Middle frontal gyrus (tissue), 1 donor: ENCODE results near the gene ZDHHC12.
A peak's percentile ranks its signal among the peaks of the same experiment; 100 is the strongest.

Experiments used
- DNase-seq: peaks from one replicate; pipeline ENCODE4 v3.0.0-alpha.2; 2015; ENCODE audit warnings: low spot score; ENCODE audit errors: extremely low spot score

ZDHHC12 gene

DNA sequence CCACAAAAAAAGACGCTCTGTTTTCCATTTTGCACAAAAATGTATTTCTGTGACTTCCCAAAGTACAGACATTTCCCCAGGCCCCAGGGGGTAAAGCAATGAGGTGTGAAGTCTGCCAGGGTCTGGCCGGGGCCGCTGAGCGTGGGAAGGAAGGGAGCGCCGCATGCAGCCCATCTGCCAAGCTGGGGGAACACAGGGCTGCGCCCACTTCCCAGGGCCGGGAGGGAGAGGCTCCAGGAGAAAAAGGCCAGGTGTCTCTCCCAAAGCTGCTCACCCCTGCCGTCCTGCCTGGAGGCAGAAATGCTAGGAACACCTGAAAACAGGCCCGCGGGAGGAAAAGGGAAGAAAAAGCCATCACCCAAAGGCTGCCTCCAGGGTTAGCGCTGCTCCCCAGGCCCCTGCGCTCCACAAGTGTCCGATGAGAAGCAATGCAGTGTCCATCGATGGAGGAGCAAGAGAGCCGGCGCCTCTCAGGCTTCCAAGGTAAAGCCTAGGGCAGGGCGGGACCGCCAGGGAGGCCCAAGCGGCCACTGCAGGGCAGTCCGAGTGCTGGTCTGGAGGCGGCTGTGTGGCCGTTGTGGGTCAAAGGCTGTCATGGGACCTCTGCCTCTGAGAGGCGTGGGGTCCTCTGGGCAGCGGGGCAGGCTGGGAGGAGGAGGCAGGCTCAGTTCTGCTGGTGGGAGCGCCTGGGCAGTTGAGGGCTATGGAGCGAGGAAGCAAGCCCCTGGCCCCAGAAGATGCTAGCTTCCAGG lies 6.0 kb upstream of the ZDHHC12 start:
- no peak for DNase-seq

DNA sequence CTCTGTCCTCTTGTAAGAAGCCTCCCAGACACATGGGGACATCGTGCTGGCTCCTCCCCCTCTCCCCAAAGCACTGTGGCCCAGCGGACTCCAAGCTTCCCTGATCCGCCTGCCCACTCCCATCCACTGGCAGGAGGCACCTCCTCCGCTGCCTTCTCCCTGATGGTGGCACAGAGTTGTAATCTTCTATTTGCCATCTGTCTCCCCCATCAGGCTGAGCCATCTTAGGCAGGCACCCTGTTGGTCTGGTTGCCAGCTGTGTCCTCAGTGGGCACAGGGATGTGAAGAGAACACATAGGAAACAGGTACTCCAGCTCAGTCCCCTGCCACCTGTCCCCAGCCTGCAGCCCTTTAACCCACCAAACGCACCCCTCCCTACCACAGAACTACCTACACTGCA lies 5.4 kb upstream of the ZDHHC12 start:
- no peak for DNase-seq

DNA sequence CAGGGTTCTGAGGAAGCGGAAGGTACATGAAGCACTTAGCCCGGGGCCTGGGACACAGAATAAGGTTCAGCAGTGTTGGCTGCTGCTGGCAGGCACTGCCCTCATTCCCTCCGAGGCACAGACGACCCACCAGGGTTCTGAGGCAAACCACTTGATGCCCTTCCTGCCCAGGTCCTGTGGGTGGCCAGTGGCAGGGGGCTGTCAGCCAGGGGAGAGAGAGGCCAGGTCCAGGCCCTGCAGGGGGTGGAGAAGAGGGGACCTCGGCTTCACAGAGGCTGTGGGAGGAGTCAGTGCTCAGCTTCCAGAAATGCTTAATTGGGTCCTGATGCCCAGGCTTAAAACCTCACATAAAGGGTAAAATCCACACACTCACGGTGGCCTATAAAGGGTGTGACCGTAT lies 4.4 kb upstream of the ZDHHC12 start:
- no peak for DNase-seq

DNA sequence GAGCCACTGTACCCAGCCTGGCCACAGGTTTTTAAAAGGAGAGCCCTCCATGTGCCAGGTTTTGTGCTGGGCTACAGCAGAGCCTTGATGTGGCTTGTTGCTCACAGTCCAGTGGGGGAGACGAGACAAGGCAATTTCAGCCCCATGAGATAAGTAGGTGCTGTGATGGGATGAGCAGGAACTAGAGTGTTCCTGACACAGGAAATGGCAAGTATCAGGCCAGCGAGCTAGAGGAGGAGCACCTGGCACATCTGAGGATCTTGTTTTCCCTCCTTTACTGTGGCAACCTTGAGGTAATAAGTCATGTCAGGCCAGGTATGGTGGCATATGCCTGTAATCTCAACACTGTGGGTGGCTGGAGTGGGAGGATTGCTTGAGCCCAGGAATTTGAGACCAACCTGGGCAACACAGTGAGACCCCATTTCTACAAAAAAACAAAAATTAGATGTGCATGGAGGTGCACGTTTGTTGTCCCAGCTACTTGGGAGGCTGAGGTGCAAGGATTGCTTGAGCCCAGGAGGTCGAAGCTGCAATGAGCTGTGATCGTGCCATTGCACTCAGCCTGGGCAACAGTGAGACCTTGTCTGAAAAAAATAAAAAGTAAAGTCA lies 3.8 kb upstream of the ZDHHC12 start:
- no peak for DNase-seq

DNA sequence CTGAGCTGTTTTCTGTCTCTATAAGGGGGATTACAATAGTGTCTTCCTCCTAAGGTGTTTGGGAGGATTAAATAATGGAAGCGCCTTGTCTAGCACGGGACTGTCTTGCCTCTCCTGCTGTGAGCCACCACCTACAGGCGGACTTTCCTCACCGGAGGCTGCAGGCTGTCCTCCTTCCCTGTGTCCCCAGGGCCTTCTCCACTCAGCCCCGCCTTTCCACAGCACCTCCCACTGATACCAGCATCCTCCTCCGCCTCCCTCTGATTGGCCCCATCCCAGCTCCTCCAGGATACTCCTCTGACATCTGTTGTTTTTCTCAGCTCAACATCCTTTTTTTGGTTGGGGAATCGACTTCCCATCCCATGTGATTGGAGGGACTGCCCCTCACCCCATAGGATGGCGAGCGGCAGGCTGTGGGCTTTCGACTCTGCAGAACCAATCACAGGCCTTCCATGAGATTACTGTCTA lies 851 bp upstream of the ZDHHC12 start:
- DNase-seq, result peak; percentile 43

DNA sequence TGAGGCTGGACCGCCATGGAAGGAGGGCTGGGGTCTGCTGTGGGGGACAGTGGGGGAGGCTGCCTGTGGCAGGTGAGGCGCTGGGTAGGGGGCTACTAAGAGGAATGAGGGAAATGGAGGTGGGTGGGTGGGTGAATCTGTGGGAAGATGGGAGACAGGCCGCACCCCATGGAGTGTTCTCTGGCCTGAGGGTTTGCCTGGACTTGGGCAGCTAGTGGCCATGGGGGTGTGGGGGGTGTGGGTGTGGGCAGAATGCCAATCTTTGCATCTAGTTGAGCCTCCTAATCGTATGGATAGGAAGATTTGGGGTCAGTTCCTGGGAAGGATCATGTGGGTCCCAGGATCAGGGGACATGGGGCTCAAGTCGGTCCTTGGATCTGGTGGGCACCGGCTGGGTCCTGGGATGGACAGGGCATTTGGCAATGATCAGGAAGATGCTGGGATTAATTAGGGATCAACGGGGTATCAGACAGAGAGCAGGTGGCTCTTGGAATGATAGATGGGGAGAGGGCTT lies 518 bp downstream of the ZDHHC12 start:
- DNase-seq, result no peak

DNA sequence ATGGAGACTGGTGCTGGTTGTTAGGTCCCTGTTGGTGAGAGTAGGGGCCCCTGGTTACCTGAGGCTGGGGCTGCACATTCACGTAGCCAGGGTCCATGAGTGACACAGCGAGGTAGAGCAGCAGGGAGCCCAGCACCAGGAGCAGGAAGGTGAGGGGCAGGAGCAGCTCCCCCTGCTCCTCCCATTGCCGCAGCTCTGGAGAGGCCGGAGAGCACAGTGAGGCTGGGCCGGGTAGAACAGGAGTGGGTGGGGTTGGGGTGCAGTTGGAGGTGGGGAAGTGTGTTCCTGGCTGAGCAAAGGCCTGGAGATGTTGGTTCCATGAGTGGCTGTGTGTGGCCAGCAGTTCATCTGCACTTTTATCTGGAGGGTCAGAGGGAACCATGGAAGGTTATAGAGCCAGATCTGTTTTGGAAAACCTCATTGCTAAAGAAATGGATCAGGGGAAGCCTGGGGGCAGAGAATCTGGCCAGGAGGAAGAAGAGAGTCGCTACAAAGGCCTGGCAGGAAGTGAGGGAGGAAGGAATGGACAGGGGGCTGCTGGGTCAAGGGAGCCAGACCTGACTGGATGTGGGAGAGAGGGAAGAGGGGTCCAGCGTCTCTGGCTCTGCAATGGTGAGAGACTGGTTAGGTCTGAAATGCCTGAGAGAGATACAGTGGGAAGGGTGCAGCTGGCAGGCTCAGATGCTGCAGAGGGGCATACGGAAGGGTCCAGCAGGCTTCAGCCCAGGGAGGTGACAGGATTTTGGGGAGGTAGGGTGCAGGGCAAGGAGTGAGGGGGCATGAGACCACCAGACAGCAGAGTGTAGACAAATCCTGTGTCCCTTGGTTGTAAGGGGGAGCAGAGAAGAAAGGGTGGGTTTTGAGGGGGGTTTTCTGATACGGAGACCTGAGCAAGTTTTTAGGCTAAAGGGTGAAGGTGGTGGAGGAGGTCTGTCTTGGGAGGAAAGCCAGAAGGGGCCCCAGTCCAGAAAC lies 1.3 kb downstream of the ZDHHC12 start:
- no peak for DNase-seq

DNA sequence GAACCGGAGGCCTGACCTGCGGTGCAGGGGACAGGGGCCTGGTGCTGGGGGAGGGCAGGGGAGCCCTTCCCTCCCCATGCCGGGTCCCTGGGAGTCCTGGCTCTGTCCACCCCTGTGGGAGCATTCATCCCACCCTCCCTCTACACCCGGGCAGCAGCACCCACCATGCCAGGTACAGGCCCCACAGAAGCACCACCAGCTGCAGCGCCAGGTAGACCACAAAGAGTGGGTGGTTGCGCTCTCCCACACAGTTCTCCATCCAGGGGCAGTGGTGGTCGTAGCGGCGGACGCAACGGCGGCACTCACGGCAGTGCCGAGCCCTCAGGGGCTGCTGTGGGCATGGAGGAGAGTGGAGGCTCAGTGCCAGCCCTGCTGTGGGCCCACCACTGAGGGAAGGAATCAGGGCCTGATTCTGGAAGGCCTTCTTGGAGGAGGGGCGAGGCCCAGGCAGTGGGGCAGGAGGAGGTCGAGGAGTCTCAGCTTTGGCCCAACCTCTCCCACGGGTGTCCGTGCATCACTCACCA lies 2.4 kb downstream of the ZDHHC12 start:
- DNase-seq, result no peak

DNA sequence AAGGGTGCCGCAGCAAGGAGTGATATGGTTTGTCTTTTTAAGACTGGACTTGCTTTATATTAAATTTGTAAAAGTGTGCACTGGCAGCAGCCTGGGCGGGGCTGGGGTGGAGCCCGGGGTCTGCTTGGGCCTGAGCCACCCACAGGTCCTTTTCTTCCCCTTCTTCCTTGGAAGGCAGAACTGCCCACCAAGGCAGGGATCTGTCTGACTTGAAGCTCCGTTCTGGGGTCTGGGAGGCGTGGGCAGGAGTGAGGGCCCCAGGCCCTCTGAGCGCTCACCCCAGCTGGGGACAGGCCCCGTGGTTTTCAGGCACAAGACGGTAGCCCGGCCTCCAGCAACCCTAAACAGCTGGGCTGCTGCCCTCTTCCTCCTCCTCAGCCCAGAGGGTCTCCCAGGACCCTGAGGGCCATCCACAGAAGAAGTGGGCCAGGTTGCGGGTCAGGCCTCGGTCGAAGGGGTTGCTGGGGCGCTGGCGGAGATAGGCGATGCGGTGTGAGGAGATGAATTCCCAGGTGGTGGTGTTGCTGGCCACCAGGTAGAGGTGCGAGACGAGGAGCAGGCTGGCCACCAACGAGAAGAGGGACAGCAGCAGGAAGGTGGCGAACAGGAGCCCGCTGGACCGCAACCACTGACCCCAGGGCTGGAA lies 3.0 kb downstream of the ZDHHC12 start:
- no peak for DNase-seq

DNA sequence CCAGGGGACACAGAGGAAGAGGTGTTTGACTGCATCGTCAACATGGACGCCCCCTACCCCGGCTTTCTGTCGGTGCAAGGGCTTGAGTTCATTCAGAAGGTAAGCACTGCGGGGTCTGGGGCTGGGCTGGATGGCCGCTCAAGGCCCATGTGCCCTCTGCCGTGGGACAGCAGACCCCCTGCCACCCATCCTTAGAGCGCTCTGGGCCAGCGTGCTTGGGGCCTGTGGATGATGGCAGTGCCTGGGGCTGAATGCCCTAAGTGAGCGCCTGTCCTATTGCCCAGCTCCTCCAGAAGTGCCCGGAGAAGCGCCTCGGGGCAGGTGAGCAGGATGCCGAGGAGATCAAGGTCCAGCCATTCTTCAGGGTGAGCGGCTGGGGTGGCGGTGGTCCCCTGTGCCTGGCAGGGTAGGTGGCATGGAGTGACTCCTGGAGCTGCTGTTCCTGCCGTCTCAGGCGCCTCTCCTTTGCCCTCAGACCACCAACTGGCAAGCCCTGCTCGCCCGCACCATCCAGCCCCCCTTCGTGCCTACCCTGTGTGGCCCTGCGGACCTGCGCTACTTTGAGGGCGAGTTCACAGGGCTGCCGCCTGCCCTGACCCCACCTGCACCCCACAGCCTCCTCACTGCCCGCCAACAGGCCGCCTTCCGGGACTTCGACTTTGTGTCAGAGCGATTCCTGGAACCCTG lies 3.9 kb downstream of the ZDHHC12 start:
- no peak for DNase-seq

DNA sequence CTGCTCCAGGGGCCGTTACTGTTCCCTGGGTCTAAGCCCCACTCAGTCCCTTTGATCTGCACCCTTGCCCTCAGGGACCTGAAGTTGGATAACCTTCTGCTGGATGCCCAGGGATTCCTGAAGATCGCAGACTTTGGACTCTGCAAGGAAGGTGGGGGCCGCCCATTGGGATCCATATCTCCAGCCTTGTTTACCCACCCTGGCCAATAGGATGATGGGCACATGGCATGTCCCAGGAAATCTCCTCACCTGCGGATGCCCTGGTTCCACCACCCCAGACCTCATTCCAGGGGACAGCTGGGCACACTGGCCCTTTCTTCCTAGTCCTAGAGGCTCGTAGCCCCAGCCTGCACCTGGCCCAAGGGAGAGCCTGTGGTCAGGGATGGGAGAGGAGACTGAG lies 5.5 kb downstream of the ZDHHC12 start:
- DNase-seq, result no peak

DNA sequence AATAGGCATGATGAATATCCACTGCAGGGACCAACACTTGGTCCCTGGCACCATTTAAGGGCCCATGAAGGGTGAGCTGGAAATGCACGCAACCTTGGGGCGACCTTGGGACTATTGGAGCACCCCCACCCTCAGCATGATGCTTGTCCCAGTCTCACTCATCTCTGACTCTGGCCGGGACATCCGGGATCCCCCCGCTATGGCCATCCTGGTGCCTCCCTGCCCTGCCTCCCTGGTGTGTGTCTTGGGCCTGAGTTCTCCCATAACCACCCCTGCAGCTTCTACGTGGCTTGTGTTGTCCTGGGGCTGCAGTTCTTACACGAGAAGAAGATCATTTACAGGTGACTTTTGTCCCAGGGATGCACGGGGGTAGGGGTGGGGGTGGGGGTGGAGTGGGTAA lies 5.9 kb downstream of the ZDHHC12 start:
- no peak for DNase-seq

DNA sequence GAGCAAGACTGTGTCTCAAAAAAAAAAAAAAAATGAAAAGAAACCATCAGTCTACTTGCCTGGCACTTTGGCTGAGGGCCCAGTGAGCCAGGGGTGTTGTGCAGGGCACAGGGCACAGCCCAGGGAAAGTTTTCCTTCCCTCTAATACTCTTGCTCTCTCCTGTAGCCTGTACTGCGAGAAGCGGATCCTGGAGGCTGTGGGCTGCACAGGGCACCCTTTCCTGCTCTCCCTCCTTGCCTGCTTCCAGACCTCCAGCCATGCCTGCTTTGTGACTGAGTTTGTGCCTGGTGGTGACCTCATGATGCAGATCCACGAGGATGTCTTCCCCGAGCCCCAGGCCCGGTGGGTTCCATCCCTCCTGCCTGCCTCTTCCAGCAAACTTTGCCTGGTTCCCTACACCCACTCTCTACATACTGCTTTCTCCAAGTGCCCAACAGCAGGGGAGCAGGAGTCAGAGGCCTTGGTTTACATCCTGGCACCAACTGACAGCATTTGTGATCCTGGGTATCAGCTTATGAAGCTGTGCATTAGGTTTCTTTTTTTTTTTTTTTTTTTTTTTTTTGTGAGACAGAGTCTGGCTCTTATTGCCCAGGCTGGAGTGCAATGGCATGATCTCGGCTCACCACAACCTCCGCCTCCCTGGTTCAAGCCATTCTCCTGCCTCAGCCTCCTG lies 7.2 kb downstream of the ZDHHC12 start:
- no peak for DNase-seq

DNA sequence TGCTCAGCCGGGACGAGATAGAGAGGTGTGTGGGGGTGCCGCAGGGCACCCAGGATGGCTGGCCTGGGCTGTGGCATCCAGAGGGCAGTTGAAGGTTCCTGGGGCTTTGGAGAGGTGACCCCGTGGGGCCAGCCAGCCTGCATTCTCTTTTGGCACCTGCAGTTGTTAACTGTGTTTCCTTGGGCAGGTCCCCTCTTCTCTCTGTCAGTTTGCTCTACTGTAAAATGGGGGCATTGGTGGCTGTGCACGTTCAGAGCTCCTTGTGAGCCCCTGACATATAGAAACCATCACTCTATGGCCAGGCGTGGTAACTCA lies 8.5 kb downstream of the ZDHHC12 start:
- no peak for DNase-seq

DNA sequence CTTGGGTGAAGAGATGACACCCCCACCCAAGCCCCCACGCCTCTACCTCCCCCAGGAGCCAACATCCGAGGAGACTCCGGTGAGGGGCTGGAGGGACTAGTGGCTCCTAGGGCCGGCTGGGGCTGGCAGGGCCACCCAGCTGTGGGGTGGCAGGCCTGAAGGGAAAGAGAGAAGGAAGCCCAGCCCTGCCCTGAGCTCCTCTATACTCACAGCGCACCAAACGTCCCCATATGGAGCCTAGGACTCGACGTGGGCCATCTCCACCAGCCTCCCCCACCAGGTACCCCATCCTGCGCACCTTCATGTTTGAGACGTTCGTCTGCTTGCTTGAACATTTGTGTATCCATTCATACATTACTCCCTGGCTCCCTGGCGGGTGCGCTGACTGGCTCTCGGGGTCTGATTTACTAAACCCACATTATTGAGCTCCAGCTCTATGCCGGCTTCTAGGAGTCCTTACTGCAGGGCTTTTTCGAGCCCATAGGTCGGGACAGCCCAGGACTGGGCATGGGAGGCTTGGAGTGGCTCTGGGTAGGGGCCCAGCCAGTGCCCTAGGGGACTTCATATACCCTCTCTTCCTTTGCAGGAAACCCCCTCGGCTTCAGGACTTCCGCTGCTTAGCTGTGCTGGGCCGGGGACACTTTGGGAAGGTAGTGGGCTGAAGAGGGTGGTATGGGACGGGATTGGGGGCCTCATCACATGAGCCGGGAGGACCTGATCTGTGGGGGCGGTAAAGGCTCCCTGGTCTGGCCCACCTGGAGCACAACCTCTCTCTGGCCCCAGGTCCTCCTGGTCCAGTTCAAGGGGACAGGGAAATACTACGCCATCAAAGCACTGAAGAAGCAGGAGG lies 9.1 kb downstream of the ZDHHC12 start:
- no peak for DNase-seq

DNA sequence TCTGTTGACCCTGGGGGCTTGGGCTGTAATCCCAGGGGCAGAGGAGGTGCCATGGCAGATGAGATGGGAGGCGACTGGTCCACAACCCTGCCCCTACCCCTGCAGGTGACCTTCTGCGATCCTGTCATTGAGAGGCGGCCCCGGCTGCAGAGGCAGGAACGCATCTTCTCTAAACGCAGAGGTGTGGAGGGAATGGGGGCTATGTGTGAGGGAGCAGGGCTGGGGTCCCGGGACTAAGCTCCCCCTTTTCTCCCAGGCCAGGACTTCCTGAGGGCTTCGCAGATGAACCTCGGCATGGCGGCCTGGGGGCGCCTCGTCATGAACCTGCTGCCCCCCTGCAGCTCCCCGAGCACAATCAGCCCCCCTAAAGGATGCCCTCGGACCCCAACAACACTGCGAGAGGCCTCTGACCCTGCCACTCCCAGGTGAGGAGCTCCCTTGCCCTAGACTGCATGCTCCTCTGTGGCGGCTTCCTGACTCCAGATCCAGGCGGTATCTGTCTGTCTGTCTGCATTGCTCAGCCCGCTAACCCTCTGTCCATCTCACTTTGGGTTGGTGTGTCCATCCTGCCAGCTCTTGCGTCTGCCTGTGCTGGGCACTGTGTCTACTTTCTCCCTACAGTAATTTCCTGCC lies 9.9 kb downstream of the ZDHHC12 start:
- no peak for DNase-seq

DNA sequence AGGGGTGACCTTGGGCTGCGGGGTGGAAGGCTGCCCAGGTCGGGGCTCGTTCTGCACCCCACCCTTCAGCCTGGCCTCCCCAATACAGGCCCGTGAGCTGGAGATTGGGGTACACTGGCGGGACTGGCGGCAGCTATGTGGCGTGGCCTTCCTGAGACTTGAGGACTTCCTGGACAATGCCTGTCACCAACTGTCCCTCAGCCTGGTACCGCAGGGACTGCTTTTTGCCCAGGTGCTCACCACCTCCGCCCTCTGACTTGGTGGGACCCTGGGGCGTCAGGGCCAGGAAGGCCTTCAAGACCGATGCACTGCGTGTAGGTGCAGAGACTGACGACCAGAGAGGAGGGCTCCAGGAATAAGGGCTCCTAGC lies 10.5 kb downstream of the ZDHHC12 start:
- DNase-seq, result no peak
